CD4-positive, alpha-beta T cell treated with Interleukin-1 beta for 1 hour (primary cell): ENCODE results near the gene RCOR1.
"Not testable (repeated sequence)": the region's sequence is repeated elsewhere in the genome, so short reads cannot be mapped to it uniquely, and the experiment has no call there.

Experiments
- DNase-seq, 2 donors: peaks; one replicate each; pipeline ENCODE4 v3.0.0-alpha.2; 2020 to 2022

RCOR1 gene

GRCh38 chr14:102758087-102758486 lies 165.6 kb downstream of the RCOR1 start:
- no peak for DNase-seq

DNA sequence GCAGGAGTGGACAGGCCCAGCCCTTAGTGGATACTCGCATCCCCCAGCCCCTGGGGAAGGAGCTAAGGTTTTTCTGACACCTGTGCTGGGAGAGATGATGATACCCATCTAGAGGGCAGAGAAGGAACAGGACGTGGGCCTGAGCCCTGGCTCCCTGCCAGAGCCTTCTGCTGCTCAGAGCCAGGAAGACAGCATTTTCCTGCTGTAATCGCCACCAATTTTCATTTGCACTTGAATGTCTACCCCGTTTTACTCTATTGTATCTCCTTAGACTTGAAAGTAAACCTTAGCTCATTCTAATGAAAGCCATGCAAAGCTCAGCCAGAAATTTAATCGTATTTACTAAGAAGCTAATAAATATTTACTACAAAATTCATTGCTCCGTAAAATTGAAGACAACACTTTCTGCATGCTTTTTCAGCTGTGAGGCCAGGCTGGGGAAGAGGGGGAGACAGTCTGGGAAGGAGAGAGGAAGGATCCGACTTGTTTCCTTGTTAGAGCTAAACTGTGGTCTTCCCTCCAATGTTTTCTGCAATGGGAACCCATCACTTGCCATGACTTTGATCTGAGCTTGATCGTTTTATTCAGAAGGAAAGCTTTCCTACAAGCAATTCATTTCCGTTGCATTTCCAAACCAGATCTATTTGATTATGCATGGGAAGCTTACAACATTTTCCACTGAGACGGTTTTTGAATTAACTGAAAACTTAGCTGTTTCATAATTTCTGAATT lies 167.2 kb downstream of the RCOR1 start:
- no peak for DNase-seq

- no peak for DNase-seq
Measured at GRCh38 chr14:102760496-102761193, 168.2 kb downstream of the RCOR1 start.

DNA sequence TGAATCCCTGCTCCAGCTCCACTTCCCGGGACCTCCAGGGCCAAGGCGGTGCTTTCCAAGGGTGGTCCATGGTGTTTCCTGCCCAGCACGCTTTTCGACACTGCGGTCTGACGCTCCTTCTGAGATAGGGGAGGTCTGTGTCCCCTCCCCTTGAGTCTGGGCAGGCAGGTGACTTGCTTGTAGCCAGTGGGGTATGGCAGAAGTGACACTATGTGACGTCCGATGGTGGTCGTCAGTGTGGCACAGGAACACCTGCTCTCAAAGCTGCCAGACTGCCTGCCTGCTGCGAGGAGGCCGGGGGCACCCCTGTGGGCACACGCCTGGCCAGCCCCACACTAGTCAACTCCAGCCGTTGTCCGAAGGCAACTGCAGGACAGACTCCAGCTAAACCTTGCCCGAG lies 168.8 kb downstream of the RCOR1 start:
- DNase-seq = no peak

- no peak for DNase-seq
Measured at GRCh38 chr14:102764220-102764671, 171.8 kb downstream of the RCOR1 start.

- DNase-seq = not testable (repeated sequence)
Measured at GRCh38 chr14:102765770-102766169, 173.3 kb downstream of the RCOR1 start.

- peak in 1 of 2 donors; percentile 73 for DNase-seq
Measured at GRCh38 chr14:102768223-102769048, 176.0 kb downstream of the RCOR1 start.

DNA sequence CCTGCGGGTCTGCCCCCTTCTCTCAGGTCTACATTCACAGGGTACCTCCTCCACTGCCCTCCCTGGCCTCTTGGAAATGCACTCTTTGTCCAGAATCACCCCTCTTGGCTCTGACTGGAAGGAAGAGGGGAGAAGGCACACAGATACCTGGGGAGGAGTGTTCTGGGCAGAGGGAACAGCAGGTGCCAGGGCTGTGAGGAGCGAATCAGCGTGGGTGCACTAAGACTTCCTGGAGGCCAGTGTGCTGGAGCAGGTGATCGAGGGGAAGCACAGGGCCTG lies 176.5 kb downstream of the RCOR1 start:
- DNase-seq = no peak

DNA sequence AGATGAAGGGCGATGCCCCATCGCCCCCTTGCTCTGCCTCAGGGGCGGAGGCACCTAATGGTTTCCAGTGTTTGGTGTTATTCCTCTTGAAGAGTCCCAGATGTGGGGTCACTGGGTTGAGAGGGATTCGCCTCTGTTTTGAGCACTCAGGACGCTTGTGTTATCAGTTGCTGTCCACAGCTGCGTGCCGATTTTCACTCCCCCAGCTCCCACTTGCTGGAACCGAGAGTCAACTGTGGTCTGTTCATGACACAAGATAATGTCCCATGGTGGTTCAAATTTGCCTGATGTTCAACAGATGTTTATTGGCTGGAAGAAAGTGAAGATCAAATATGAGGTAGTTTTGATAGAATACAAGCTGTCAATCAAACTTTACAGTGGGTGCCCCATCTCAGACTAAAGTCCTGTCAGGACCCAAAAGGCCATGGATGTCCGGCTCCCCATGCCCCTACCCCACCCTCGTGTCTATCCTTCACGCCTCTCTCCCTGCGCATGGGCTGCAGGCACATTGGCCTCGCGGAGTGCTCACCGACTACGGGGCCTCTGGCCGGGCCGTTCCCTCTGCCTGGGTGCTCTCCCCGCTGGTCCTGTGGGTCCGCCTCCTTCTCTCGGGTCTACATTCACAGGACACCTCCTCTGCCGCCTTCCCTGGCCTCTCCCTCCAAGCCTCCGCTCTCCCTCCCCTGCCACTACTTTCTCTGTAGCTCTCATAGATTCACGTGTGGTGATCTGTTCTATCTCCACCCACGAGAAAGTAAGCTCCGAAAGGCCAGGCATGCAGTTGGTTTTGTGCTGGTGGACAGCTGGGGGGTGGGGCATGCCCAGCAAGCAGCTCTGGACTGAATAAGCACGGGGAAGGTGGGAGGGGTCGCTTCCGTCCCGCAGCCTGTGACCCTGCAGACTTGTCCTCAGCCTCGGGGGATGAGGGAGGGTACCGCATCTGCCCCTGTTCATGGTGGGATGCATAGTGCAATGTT lies 178.0 kb downstream of the RCOR1 start:
- no peak for DNase-seq

- no peak for DNase-seq
Measured at GRCh38 chr14:102771144-102771543, 178.7 kb downstream of the RCOR1 start.

GRCh38 chr14:102772781-102773570 lies 180.5 kb downstream of the RCOR1 start:
- DNase-seq = no peak

GRCh38 chr14:102774391-102775153 lies 182.1 kb downstream of the RCOR1 start:
- DNase-seq = peak; percentile 76 to 78

DNA sequence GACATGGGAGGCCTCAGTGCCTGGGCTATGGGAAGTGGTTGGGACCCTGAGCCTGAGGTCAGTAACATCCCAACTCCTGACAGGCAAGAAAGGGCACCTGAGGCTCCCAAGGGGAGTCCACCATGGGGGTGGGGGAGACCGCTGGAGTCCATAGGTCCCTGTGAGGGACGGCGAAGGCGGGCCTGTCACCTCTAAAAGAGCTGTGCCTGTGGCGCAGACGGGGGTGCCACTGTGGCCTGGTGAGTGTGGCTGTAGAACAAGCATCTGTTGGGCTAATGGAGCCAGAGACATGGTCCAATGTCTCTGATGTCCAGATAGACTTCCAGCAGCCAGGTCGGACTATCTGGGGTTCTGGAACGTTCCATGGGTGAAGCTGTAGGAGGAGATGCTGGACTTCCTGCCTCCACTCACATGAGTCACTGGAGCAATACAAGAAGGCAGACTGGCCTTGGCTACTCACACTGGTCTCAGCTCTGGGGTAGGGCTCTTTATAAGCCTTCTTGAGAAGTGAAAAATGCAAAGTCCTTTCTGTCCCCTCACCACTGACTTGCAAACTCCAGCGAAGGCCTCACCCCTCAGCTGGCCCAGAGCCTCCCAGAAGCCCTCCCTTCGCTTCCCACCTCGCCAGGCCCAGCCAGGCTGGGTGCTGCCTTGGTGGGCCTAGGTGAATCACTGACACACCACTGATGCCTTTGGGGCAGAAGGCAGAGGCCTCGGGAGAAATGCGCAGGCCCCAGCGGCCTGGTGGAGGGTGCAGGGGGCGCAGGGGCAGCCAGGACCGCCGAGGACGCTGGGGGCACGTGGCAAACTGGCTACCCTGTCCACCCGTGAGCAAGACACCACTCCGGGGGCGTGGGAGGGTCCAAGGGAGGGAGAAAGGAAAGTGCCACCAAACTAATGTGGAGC lies 183.7 kb downstream of the RCOR1 start:
- peak in 1 of 2 donors; percentile 28 for DNase-seq

DNA sequence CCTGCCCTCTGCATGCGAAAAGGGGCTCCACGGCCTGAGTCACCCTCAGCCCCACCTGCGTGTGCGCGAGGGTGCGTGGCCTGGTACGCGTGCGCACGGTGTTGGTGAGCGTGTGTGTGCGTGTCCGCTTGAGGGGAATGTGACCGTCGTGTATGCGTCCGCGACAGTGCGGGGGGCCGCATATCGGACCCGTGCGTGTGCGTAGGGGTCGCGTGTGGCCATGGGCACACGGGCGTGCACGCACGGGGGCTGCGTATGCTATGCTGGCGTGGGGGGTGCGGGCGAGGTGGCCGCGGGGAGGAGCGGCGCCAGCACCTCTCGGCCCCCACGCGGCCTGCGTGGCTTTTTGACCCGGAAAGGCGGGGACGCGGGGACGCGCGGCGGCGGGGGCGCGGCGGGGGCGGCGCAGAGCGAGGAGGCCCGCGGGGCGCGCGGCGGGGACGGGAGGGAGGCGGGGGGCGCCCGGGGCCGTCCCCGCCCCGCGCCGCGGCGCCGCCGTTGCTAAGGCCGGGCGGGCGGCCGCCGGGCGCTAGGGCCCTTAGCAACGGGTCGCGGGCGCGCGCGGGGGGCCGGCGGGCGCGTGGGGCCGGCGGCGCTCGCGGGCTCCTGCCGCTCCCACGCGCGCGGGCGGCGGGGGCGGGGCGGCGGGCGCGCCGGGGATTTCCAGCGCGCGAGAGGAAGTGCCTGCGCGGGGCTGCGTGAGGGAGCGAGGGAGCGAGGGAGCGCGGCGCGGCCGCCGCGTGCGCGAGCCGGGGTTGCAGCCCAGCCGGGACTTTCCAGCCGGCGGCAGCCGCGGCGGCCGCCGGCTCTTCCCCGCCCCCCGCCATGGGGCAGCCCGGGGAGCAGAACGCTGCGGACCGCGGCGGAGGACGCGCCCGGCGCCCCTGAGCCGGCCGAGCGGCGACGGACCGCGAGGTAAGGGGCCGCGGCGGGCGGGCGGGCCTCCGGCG lies 184.6 kb downstream of the RCOR1 start, which contains the start of gene TRAF3:
TSS of gene TRAF3 (plus strand) at position 689 of the 950 bp plus-strand sequence. CDS start 92,753 bp downstream, outside the sequence.
- DNase-seq = peak; percentile 92 to 93

DNA sequence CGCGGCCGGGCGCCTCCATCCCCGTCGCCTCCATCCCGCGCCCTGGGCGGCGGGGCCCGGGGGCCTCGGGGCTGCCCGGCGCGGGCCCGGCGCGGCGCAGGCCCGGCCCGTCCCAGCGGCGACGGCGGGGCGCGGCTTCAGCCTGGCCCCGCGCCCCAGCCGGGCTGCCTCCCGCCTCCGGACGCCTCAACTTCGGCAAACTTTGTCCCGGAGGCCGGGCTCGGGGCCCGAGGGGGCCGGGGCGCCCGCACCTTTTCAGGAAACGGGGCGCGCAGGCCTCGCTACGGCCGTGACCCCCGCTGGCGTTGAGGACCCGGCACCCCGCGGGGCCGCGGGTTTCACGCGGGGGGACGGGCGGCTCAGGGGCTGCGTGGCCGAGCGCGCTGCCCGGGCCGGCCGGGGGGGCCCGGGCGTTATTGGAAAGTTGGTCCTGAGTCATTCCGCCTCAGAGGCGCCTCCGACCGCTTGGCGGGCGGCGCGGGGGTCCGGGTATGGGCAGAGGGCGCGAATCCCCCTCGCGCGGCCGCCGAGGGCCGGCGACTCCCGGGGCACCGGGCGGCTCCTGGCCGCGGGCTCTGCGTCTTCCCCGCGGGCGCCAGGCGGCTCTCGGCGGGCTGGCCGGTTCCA lies 185.4 kb downstream of the RCOR1 start:
- DNase-seq = no peak

GRCh38 chr14:102778338-102779083 lies 186.1 kb downstream of the RCOR1 start:
- peak in 1 of 2 donors; percentile 27 for DNase-seq

- DNase-seq = no peak
Measured at GRCh38 chr14:102779084-102779462, 186.6 kb downstream of the RCOR1 start.
